ENCODE measurements around the gene ELOVL3.

The ELOVL3 gene

DNA sequence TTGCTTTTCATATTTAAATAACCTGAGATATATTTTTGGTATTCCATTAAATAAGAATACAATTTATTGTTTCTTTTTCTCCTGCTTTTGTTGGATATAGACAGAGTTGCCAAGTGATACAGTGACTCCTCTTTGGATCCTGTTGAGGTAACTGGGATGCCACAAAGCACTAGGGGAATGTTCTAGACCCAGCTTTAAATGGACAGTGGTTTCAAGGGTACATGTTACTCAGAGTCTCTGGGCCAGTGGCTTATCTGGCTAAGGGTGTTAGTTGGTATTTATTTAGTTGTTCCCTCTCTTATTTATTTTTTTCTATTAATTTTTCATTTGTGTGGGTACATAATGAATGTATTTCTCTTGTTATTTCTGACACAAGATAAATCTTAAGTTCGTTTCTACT is 28.3 kb downstream of the ELOVL3 start:
- ATAC-seq, result no peak
- DNase-seq, result no peak

DNA sequence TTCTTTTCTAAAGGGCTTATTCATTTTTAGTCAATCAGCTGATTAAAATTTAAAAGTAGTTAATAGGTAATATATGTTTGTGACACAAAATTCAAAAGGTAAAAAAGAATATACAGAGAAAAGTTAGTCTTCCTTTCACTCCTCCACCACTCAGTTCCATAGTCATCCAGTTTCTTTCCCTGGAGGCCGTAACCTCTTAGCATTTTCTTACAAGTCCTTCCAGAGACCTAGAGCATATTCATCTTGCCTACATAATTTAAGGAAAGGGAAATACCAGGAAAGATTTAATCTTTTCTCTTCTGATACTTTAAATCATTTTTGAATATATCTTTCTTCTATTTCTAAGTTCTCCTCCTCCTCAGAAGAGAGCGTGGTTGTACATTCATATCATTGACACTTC is 29.3 kb downstream of the ELOVL3 start:
- no peak for DNase-seq
- no peak for ATAC-seq

- DNase-seq, result no peak
These were observed 35.1 kb downstream of the ELOVL3 start for GRCh38 chr10:102261196-102261595.

DNA sequence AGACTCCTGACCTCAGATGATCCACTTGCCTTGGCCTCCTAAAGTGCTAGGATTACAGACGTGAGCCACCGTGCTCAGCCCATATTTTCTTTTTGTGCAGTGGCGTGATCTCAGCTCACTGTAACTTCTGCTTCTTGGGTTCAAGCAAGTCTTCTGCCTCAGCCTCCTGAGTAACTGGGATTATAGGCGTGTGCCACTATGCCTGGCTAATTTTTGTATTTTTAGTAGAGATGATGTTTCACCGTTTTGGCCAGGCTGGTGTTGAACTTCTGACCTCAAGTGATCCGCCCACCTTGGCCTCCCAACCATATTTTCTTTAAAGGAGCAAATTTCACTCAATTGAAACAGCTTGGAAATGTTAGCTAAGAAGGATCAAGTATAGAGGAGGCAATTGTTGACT is 35.7 kb downstream of the ELOVL3 start:
- no peak for ATAC-seq
- no peak for DNase-seq

More at GRCh38 chr10:102261196-102261595, 35.1 kb downstream of the ELOVL3 start:
- no peak for ATAC-seq

DNA sequence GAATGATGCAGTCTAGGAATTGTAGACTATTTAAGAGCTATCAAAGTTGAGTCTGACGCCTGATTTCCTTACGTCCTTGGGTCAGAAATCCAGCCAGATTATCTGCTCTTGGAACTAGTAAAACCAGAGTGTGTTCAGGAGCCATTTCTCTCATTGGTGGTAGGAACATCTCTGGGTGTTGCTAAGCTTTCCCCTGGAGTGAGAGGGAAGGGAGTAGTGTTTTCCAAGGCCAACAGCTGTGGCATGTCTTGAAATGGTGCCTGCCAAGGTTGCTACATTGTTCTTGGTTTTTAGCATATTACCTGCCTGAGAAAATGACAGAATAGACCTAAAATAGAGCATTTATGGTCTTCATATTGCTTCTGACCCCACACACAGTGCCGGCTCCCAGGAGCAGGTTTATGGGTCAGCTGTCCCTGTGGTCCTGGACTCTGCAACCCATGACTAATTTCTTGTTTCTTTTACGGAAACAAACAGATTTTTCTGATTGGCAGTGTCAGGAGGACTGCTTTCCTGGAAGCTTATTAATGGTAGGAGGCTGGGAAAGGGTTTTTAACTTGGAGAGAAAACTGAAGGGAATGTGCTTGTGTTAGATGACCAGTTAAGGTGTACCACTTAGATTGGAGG is 36.8 kb downstream of the ELOVL3 start:
- ATAC-seq, result no peak
- DNase-seq, result no peak

GRCh38 chr10:102264371-102264770 is 38.3 kb downstream of the ELOVL3 start:
- ATAC-seq (no peak), DNase-seq (no peak)

- ATAC-seq (no peak), DNase-seq (no peak)
These were observed 40.6 kb downstream of the ELOVL3 start for GRCh38 chr10:102266670-102267069.

- no peak for DNase-seq
- ATAC-seq, result peak; percentile 95
These were observed 41.6 kb downstream of the ELOVL3 start for GRCh38 chr10:102267748-102268147.

- no peak for DNase-seq
- ATAC-seq, result peak; percentile 50
These were observed 42.3 kb downstream of the ELOVL3 start for GRCh38 chr10:102268375-102268888.

DNA sequence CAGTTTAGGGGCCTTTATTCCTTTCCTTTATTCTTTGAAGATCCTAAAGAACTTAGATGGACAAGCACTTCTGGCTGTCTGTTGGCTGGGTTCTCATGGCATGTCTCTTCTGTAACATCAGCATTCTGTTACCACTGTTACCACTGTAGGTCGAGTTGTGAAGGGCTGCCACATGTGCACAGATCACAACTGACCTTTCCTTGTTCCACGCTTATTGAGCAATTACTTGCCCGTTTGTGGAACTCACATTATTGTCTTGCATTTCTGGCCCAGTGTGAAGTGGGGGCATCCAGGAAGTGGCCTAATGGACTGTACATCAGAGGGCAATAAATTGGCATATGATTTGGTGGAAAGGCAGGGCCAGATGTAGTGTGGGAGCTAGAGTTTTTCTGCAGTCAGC is 42.9 kb downstream of the ELOVL3 start:
- no peak for DNase-seq
- ATAC-seq, result peak; percentile 4

DNA sequence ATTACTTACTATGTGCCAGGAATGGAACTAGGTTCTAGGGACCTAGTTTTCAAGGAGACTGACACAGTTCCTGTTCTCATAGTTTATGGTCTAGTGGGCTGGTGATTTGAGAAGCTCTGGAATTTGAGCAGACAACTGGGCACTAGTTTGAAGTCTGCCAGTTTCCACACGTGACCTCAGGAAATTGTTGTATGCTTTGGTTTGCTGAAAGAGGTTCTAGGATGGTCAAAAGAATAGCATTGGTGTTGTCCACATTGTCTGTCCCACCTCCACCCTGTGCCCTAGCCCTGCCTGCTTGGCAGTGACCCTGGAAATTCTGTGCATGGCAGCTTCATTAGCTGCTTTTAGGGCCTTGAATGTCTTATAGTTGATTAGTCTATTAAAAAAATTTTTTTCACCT is 48.0 kb downstream of the ELOVL3 start:
- DNase-seq, result no peak
- no peak for ATAC-seq

DNA sequence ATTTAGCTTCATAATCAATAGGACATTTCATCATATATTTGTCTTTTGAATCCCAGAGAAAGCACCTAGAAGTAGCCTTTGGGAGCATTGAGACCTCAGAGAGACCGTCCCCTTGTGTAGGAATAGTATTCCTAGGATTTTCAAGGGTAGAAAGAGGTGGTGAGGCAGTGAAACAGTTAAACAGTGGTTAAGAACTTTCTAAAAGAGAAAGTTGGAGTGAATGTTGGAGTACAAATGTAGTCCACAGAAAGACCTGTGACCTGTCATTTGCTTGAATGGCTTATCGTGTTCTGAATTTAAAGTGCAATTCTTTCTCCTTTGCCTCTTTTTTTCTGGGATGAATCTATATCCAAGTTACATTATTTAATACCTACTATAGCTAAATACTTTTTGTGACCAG is 49.2 kb downstream of the ELOVL3 start:
- ATAC-seq (no peak), DNase-seq (no peak)

GRCh38 chr10:102279104-102279503 is 53.0 kb downstream of the ELOVL3 start:
- ATAC-seq (no peak), DNase-seq (no peak)

Measured in stimulated activated naive CD8-positive, alpha-beta T cell treated with anti-CD3 and anti-CD28 coated beads, Interleukin-15, Interleukin-2, amounts not matched to agents 100 U/mL and 50 U/mL, for 24 hours (primary cell).